H1 (cell line): Measurements from ENCODE around the gene RASAL1.

Experiments used
- POLR2A ChIP-seq, 2 experiments: IDR thresholded peaks; 1 replicate in 1 of 2; 2 replicates in 1 of 2; pipeline ENCODE4 v1.6.1; 2011; ENCODE audit warnings: low read depth in 2 of 2, low read length in 2 of 2, mild to moderate bottlenecking in 2 of 2; ENCODE audit errors: control extremely low read depth in 1 of 2
- RBBP5 ChIP-seq: IDR thresholded peaks from 2 replicates; pipeline ENCODE4 v1.7.1; 2012; ENCODE audit warnings: low read depth, mild to moderate bottlenecking, inconsistent platforms, low read length, moderate library complexity, borderline replicate concordance
- YY1 ChIP-seq: IDR thresholded peaks from 2 replicates; pipeline ENCODE4 v1.6.1; 2011; ENCODE audit warnings: low read depth, mild to moderate bottlenecking, low read length
- TF ChIP-seq, protein P1 (sequence below), 3 experiments: IDR thresholded peaks; 1 replicate in 2 of 3; 2 replicates in 1 of 3; pipeline versions ENCODE4 v1.5.1 to v1.6.1; 2011; ENCODE audit warnings: low read length in 3 of 3, mild to moderate bottlenecking in 3 of 3, inconsistent platforms in 2 of 3, low read depth in 1 of 3, moderate library complexity in 1 of 3; ENCODE audit not compliant: insufficient read depth in 1 of 3; ENCODE audit errors: control extremely low read depth in 1 of 3

DNA sequence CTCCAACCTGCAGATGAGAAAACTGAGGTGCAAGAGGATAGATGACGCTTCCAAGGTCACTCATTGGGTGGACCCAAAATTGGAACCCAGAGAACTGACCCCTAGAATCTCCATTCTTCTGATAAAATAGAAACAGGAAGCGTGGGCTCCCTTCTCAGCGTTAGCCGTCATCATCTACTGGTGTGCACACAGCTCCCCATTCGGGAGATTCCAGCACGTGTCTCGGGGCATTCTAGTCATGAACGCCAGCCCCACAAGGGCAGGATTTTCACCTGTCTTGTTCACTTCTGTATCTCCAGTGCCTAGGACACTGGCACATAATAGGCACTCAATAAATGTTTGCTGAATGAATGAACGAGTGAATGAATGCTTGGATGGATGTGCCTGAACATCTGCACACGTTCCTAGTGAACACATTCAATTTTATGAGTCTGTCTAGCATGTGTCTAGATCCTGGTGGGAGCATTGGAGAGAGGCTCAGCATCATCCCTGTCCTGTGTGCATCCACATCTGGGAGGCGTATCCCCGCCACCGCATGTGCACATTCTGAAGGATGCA lies 30.5 kb downstream of the RASAL1 start:
- TF ChIP-seq, protein P1, sequence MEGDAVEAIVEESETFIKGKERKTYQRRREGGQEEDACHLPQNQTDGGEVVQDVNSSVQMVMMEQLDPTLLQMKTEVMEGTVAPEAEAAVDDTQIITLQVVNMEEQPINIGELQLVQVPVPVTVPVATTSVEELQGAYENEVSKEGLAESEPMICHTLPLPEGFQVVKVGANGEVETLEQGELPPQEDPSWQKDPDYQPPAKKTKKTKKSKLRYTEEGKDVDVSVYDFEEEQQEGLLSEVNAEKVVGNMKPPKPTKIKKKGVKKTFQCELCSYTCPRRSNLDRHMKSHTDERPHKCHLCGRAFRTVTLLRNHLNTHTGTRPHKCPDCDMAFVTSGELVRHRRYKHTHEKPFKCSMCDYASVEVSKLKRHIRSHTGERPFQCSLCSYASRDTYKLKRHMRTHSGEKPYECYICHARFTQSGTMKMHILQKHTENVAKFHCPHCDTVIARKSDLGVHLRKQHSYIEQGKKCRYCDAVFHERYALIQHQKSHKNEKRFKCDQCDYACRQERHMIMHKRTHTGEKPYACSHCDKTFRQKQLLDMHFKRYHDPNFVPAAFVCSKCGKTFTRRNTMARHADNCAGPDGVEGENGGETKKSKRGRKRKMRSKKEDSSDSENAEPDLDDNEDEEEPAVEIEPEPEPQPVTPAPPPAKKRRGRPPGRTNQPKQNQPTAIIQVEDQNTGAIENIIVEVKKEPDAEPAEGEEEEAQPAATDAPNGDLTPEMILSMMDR (IDR thresholded peaks at IDR 0.05; ENCODE audit: control extremely low read depth in 1 of 3, insufficient read depth in 1 of 3, low read depth in 1 of 3, low read length in 3 of 3): no peak
- no peak for TF ChIP-seq YY1
- no peak for TF ChIP-seq POLR2A (IDR thresholded peaks at IDR 0.05; ENCODE audit: control extremely low read depth in 1 of 2, low read depth in 2 of 2, low read length in 2 of 2)
- TF ChIP-seq RBBP5: no peak
